ENCODE measurements around the gene SCFD2.

- TF ChIP-seq, protein P1, sequence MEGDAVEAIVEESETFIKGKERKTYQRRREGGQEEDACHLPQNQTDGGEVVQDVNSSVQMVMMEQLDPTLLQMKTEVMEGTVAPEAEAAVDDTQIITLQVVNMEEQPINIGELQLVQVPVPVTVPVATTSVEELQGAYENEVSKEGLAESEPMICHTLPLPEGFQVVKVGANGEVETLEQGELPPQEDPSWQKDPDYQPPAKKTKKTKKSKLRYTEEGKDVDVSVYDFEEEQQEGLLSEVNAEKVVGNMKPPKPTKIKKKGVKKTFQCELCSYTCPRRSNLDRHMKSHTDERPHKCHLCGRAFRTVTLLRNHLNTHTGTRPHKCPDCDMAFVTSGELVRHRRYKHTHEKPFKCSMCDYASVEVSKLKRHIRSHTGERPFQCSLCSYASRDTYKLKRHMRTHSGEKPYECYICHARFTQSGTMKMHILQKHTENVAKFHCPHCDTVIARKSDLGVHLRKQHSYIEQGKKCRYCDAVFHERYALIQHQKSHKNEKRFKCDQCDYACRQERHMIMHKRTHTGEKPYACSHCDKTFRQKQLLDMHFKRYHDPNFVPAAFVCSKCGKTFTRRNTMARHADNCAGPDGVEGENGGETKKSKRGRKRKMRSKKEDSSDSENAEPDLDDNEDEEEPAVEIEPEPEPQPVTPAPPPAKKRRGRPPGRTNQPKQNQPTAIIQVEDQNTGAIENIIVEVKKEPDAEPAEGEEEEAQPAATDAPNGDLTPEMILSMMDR (conservative IDR thresholded peaks at IDR 0.05) = no peak
- no peak for TF ChIP-seq EZH2 (IDR thresholded peaks at IDR 0.05; ENCODE audit: low read depth)
Observed at GRCh38 chr4:53321151-53321983, 44.5 kb downstream of the SCFD2 start.

All from PC-9 (cell line).